Activated CD8-positive, alpha-beta memory T cell treated with anti-CD3 and anti-CD28 coated beads for 36 hours (primary cell): ENCODE data around the gene DIP2B. TPM values are rescaled to one million over a fixed set of nuclear protein-coding genes. Genes with fewer than 3 reads are reported as not detected.
"Not testable (repeated sequence)": the region's sequence is repeated elsewhere in the genome, so short reads cannot be mapped to it uniquely, and the experiment has no call there.

ENCODE experiments used
- CTCF ChIA-PET: fragments of 350-600 bp; sonication (Branson Sonifier 250); formaldehyde crosslinking; loops from one replicate; lab custom pipeline; 2021; ENCODE audit warnings: antibody characterized with exemption; lab: Charles Lee
- POLR2A ChIA-PET: fragments of 350-600 bp; sonication (Branson Sonifier 250); formaldehyde crosslinking; loops from one replicate; lab custom pipeline; 2021; ENCODE audit warnings: antibody characterized with exemption; lab: Charles Lee
- total RNA-seq, 2 experiments: library from RNA; stranded (reverse); gene quantifications; one replicate each; pipeline ENCODE4 v1.2.3, GENCODE V29; 2021

The DIP2B gene
- total RNA-seq, 2 experiments from 2014 or later, result 21.7 to 22.2 TPM

DNA sequence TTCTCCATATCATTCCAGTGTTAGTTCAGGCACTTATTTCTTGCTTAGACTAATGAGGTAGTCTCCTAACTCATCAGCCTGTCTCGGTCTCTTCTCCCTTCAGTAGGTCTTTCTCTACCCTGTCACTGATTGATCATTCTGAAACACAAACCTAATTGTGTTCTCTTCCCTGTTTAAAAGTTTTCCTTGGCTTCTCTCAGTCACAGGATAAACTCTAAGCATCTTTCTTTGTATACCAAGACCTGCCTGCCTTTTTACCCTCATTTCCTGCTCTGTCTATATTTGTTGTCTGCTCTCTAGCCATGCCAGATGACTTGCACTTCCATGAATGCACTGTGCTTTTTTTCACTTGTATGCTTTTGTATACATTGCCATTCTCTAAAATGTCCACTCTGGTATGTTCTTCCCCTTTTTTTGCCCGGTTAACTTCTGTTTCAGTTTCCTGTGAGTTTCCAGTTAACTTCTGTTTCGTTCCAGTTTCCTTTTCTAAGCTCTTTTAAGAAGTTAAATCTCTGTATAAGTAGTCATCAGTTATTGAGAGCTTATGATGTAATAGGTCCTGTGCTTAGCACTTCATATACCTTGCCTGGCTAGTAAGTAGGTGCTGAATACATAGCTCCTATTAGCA is 12.8 kb downstream of the DIP2B start:
- CTCF ChIA-PET, result no interaction called here
- POLR2A ChIA-PET, result interaction anchor here (1.5 kb wide), 1 partner anchor 14 kb away, joined by 5 read pairs; no protein-coding TSS in a partner anchor

DNA sequence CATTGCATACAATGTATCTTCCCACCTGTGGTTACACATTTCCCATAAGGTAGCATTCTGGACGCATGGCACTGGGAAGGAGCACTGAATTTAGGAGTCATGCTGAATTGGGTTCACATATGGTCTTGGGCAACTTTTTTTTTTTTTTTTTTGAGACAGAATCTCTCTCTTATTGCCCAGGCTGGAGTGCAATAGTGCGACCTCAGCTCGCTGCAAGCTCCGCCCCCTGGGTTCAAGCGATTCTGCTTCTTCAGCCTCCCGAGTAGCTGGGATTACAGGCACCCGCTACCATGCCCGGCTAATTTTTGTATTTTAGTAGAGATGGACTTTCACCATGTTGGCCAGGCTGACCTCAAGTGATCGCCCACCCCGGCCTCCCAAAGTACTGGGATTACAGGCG is 13.3 kb downstream of the DIP2B start:
- POLR2A ChIA-PET, result interaction anchor here (0.6 to 1.5 kb wide), 2 partner anchors 14 to 728 kb away, joined by 4 to 5 read pairs; no protein-coding TSS in a partner anchor
- CTCF ChIA-PET, result interaction anchor here (0.7 kb wide), 1 partner anchor 21 kb away, joined by 3 read pairs; no protein-coding TSS in a partner anchor

DNA sequence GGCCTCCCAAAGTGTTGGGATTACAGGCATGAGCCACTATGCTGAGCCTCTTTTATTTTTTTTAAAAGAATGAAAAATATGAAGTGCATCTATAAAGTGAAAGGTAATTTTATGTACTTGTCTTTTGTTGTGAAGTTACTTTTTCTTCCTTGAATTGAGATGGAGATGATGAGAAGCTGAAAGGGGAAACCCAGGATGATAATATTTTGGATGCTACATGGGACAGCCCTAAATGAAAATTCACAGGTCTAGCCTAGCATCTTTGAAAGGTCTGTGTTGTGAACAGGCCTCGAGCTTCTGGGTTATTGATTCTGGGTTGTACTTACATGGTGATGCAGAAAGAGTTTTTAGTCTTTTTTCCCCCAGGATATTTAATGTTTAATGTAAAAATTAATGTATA is 14.6 kb downstream of the DIP2B start:
- ChIA-PET CTCF (interaction anchor here (0.6 to 1.1 kb wide), 2 partner anchors 14 to 633 kb away, joined by 3 read pairs; partner anchors contain the start of gene DIP2B), POLR2A (no interaction called here)

DNA sequence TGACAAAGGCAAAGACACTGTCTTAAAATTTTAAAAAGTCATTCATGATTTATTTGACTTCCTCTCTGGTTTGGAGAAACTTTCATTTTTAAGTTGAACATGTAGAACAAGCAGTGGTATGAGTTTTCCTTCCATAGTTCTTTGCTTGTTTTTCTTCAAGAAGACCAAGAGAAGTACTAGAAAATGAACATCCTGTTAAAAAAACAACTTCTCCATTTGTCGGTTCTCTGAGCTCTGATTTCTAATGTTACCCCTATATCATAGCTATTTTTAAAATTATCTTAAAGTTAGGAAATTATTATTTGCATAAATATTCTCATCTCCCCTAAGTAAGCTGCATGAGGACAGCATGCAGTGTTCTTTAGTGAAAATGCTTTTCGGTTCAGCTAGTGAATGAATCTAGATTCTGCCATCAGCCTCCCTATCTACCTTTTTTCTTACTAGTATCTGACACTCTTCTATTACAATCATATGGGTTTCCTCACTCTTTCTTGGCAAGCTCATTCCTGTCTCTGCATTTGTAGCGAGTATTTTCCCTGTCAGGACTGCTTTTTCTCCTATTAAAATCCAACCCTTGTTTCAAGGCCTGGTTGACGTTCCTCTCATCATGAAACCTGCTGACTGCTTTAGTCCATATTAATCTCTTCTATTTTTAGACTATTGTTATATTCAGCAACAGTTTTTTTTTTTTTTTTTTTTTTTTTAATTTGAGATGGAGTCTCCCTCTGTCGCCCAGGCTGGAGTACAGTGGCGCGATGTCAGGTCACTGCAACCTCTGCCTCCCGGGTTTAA is 15.8 kb downstream of the DIP2B start:
- ChIA-PET POLR2A (interaction anchor here (0.6 to 0.7 kb wide), 2 partner anchors 24 to 46 kb away, joined by 3 to 5 read pairs; no protein-coding TSS in a partner anchor), CTCF (interaction anchor here (0.7 kb wide), 2 partner anchors 56 to 407 kb away, joined by 3 to 4 read pairs; no protein-coding TSS in a partner anchor)

DNA sequence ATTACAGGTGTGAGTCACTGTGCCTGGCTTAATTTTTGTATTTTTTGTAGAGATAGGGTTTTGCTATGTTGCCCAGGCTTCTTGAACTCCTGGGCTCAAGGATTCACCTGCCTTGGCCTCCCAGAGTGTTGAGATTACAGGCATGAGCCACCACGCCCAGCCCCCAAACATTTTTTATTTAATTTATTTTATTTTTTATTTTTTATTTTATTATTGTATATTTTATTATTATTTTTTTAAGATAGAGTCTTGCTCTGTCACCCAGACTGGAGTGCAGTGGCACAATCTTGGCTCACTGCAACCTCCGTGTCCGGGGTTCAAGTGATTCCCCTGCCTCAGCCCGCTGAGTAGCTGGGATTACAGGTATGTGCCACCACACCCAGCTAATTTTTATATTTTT is 17.0 kb downstream of the DIP2B start:
- CTCF ChIA-PET, result interaction anchor here (0.9 kb wide), 1 partner anchor 17 kb away, joined by 3 read pairs; the partner anchor contains the start of gene DIP2B
- POLR2A ChIA-PET, result not testable (repeated sequence)

DNA sequence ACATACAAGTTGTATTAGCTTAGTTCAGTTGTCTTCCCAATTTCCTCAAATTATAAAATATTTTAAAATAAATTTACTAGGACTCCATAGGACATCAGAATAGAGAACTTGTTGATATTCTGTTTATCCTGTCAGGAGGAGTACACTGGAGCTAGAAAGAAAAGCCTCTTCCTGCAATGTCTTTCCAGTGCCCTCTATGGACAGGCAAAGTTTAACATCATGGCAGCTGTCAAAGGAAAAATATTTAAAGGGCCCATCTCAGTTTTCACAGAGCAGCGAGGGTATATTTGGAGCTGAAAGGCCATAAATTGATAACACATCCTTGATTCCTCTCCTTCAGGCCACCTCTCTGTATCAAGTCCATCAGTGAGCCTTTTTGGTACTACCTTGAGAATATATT is 19.0 kb downstream of the DIP2B start:
- POLR2A ChIA-PET, result no interaction called here
- CTCF ChIA-PET, result interaction anchor here (0.6 to 1.2 kb wide), 2 partner anchors 115 to 553 kb away, joined by 3 to 5 read pairs; no protein-coding TSS in a partner anchor

DNA sequence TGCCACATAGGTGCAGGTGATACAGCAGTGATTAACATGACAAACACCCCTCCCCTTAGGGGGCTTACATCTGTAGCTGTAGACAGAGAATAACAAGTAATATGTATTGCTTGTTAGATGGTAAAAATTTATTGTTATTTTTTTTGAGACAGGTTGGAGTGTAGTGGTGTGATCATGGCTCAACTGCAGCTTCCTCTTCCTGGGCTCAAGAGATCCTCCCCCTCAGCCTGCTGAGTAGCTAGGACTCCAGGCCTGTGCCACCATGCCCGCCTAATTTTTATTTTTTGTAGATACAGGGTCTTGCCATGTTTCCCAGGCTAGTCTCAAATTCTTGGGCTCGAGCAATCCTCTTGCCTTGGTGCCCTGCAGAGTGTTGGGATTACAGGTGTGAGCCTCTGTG is 19.8 kb downstream of the DIP2B start:
- ChIA-PET CTCF (interaction anchor here (0.7 to 1.2 kb wide), 2 partner anchors 31 to 114 kb away, joined by 3 to 4 read pairs; no protein-coding TSS in a partner anchor), POLR2A (interaction anchor here (0.7 kb wide), 1 partner anchor 659 kb away, joined by 5 read pairs; no protein-coding TSS in a partner anchor)

DNA sequence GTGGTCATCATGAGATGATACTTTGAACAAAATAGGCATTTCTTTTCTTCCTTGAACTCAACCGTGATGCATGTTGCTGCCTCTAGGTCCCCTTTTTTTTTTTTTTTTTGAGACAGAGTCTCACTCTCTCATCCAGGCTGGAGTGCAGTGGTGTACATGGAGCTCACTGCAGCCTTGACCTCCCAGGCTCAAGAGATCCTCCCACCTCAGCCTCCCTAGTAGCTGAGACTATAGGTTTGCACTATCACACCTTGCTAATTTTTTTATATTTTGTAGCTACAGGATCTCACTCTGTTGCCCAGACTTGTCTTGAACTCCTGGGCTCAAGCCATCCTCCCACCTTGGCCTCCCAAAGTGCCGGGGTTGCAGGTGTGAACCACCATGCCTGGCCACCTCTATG is 20.6 kb downstream of the DIP2B start:
- CTCF ChIA-PET, result interaction anchor here (0.7 kb wide), 2 partner anchors 20 to 31 kb away, joined by 3 to 4 read pairs; no protein-coding TSS in a partner anchor
- POLR2A ChIA-PET, result interaction anchor here (0.6 kb wide), 1 partner anchor 39 kb away, joined by 3 read pairs; no protein-coding TSS in a partner anchor

DNA sequence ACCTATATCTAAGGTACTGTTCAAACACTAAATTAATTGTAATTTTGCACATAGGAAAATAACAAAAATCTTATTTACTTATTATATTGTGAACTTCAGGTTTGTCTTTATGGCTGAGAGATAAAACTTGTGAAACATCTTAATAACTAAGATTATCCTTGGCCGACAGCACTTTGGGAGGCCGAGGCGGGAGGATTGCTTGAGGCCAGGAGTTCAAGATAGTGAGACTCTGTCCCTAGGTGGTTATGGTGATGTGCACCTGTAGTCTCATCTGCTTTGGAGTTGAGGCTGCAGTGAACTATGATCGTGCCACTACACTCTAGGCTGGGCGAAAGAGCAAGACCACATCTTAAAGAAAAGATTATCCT is 22.6 kb downstream of the DIP2B start:
- ChIA-PET POLR2A (no interaction called here), CTCF (no interaction called here)

DNA sequence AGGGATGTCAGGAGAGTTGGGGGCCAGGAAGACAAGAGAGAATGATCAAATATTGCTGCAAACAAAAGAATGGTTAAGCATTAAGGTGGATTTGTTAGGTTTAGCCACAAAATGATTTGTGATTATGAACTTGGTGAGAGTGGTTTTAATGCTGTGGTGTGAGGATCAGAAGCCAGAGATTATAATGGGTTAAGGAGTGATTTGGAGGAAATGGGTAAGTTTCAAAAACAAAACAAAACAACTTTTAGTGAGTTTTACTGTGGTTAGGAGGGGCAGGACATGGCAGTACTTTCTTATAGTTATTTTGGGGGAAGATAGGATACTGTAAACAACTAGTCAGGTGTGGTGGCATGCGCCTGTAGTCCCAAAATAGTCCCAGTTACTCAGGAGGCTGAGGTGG is 24.0 kb downstream of the DIP2B start:
- ChIA-PET CTCF (no interaction called here), POLR2A (no interaction called here)

DNA sequence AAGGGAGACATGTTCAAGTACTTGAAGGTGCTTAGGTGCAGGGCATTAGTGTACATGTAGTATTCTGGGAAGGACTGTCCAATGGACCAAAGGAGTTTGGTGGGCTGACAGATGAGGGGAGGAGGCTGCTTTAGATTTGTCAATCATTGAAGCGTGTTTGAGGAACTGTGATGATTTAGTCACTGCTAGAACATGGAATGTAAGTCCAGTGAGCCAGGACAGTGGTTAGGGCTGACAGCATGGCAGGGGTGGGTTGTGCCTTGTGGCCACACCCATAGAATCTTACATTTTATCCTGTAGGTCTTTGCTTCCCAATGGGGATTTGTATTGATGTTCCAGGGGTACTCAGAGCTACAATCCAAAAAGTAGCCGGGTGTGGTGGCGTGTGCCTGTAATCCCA is 24.6 kb downstream of the DIP2B start:
- ChIA-PET CTCF (no interaction called here), POLR2A (no interaction called here)

DNA sequence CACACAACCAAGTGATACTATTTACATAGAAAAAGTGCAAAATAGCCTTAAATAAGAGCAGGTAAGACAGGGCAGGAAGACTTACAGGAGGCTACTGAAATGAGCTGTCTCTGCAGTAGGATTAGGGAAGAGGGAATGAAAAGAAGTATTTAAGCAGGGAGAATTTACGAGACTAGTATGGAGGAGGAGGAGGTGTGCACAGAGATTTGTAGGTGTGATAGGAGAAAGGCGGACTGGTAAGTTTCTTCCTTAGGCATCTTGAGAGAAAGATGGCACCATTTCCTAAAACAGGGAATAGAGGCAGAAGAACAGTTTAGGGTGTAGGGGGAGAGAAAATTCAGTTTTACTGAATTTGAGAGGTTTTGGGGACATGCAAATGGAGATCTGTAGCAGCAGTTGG is 25.7 kb downstream of the DIP2B start:
- ChIA-PET POLR2A (no interaction called here), CTCF (no interaction called here)

DNA sequence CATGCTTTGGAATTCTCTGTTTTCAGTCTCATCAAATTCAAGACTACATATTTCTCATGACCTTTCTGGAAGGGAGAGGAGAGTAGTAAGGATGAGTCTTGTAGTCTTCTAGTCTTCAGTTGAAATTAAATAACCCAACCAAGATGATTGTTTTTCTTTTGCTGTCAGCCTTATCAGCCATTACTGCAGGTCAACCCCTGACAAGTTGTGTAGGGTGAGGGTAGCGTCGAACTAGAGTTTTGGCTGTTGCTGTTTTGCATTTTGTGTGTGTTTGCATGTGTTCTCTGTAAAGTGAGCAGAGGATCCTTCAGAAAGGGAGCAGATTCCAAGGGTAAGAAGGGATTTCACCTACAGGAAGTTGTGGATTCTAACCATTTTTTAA is 28.4 kb downstream of the DIP2B start:
- ChIA-PET POLR2A (interaction anchor here (0.7 kb wide), 1 partner anchor 9 kb away, joined by 3 read pairs; no protein-coding TSS in a partner anchor), CTCF (interaction anchor here (0.6 to 1.6 kb wide), 4 partner anchors 9 to 790 kb away, joined by 3 to 7 read pairs (median 6); no protein-coding TSS in a partner anchor)

DNA sequence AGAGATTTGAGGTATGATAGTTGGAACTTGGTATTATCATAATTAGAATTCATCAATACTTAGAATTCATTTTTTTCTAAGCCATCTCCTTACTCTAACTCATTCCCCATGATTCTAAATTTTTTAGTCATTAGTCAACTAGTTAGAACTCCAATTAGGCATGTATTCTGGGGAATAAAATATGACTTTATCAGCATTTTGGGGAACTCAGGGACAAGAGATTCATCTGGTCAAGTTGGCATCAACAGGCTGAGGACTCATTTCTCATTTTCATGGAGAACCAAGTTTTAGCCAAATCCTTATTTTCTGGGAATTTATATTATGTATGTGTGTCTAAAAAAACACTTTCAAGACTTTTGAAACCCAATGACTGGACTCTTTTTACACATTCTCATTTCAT is 29.2 kb downstream of the DIP2B start:
- ChIA-PET POLR2A (no interaction called here), CTCF (no interaction called here)

DNA sequence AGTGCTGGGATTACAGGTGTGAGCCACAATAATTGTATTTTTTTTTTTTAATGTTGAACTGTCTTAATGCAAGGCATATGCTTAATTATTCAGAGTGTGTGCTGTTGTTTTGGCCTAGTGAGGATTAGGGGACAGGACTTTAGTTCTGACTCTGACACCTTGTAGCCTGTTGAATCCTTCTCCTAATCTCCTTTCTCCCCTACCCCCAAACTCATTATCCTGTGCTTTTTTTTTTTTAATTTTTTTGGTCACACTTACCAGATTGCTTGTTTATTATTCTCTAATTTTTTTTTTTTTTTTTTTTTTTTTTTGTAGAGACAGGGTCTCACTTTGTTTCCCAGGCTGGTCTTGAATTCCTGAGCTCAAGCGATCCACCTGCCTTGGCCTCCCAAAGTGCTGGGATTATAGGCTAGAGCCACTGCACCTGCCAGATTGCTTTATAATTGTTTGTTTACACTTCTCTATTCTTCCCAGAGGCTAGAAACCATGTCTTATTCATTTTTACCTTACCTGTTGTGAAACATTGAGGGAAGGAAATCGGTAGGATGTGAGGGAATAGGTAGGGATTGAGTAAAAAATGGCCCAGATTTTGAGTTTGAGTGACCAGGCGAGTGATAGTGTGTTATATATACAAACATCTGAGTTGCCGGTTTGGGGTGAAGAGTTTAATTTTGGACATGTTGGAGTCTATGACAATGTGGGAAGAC is 32.2 kb downstream of the DIP2B start:
- CTCF ChIA-PET, result interaction anchor here (0.9 kb wide), 1 partner anchor 11 kb away, joined by 3 read pairs; no protein-coding TSS in a partner anchor
- POLR2A ChIA-PET, result interaction anchor here (1.2 kb wide), 1 partner anchor 32 kb away, joined by 3 read pairs; the partner anchor contains the start of gene DIP2B

DNA sequence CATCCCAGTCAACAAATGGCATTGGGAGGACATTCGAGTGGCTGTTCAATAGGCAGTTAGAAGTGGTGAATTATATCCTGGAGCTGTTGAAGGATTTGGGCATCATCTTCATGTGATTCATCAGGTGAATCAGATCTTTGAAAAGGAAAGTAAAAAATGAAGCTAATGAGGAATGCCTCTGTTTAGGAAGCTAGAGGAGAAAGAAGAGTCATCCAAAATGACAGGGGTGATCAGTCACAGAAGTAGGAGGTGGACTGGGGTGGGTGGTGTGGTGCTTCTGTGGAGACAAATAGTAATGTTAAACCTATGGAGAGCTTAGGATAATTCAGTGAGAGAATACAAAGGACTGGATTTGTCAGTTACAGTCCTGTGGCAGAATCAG is 32.7 kb downstream of the DIP2B start:
- POLR2A ChIA-PET, result interaction anchor here (1.2 kb wide), 1 partner anchor 32 kb away, joined by 3 read pairs; the partner anchor contains the start of gene DIP2B

DNA sequence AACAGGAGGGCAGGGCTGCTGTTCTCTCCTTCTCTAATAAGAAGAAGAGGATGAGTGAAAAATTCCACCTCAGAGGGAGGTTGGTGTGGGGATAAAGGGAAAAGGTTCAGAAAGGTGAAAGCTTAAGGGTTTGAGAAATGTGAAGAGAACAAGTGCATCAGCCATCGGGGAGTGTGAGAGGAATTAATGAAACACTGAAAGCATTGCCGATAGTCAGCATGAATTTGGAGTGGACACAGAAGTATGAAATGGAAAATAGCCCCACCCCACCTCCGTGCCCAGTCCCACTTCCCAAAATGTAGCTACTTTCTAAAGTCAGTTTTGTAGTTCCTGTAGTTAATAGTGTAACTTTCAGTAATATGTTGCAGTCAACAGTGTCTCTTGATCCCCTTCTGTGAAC is 33.4 kb downstream of the DIP2B start:
- CTCF ChIA-PET, result no interaction called here
- POLR2A ChIA-PET, result interaction anchor here (1.2 kb wide), 1 partner anchor 33 kb away, joined by 3 read pairs; the partner anchor contains the start of gene DIP2B

More for the DNA sequence above, 32.7 kb downstream of the DIP2B start:
- CTCF ChIA-PET, result no interaction called here

DNA sequence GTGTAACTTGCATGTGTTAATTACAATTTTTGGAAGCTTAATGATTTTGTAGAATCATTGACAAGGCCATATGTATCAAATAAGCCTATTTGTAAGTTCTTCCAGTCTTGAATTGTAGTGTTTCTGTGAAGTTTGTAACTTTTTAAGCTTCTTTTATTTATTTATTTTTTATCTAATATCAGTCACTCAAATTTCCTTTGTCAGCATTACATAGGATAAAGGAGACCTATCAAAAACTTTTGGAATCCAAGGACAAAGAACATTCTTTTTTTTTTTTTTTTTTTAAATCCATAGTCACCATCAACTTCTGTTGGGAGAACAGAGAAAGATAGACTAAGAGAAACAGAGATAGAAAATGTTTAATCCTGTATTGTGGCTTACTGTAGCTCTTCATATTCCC is 36.4 kb downstream of the DIP2B start:
- CTCF ChIA-PET, result interaction anchor here (0.7 to 1.1 kb wide), 2 partner anchors 63 to 834 kb away, joined by 3 read pairs; no protein-coding TSS in a partner anchor
- POLR2A ChIA-PET, result interaction anchor here (0.6 to 0.7 kb wide), 2 partner anchors 9 to 34 kb away, joined by 3 read pairs; no protein-coding TSS in a partner anchor
